IMR-90 (cell line): ENCODE data around the gene KRT35. TPM values are rescaled to one million over a fixed set of nuclear protein-coding genes. Genes with fewer than 3 reads are reported as not detected.

Experiments used
- ATAC-seq: fragments of 200-7000 bp; cut with Tn5 transposase; 2 replicates; pipeline ENCODE4 v1.9.1; 2020; ENCODE audit warnings: low read depth, mild to moderate bottlenecking, moderate library complexity
- BruUV-seq: library from RNA; stranded (reverse); fragments of 400-500 nt; replicated peaks from 2 replicates; lab custom pipeline; 2021; lab: Mats Ljungman, UMichigan
- CTCF ChIA-PET: fragments of 300-600 bp; formaldehyde crosslinking; extraction: SDS; loops from one replicate; lab custom pipeline; 2021; ENCODE audit warnings: antibody characterized with exemption; lab: Yijun Ruan, JAX
- POLR2A ChIA-PET: fragments of 300-600 bp; sonication (Branson Sonifier 250); formaldehyde crosslinking; loops from one replicate; lab custom pipeline; 2022; ENCODE audit warnings: antibody characterized with exemption; ENCODE audit not compliant: unreplicated experiment; lab: Charles Lee
- DNase-seq: peaks from one replicate; pipeline ENCODE4 v3.0.0; 2013
- H2AFZ ChIP-seq: replicated peaks from 2 replicates; pipeline ENCODE3; 2013; ENCODE audit warnings: low read length, mild to moderate bottlenecking; ENCODE audit not compliant: poor library complexity
- H2AK5ac ChIP-seq: 2 replicates; pipeline ENCODE4 v1.6.1; 2013; ENCODE audit warnings: low read depth, low read length, inconsistent platforms
- H2AK9ac ChIP-seq: replicated peaks from 2 replicates; pipeline ENCODE3; 2013; ENCODE audit warnings: mild to moderate bottlenecking, low read depth, low read length, moderate library complexity; ENCODE audit not compliant: poor library complexity
- H2BK120ac ChIP-seq: 2 replicates; pipeline ENCODE4 v1.6.1; 2013; ENCODE audit warnings: low read depth, low read length, inconsistent platforms
- H2BK15ac ChIP-seq: 3 replicates; pipeline ENCODE4 v1.6.1; 2013; ENCODE audit warnings: low read depth, low read length, inconsistent platforms
- H2BK20ac ChIP-seq: 2 replicates; pipeline ENCODE4 v1.6.1; 2013; ENCODE audit warnings: low read depth, mild to moderate bottlenecking, inconsistent platforms, low read length, moderate library complexity
- H2BK5ac ChIP-seq: 2 replicates; pipeline ENCODE4 v1.6.1; 2013; ENCODE audit warnings: mild to moderate bottlenecking, low read depth, low read length, inconsistent platforms; ENCODE audit not compliant: poor library complexity, severe bottlenecking
- H3K14ac ChIP-seq: replicated peaks from 2 replicates; pipeline ENCODE4 v1.6.1; 2013; ENCODE audit warnings: low read depth, low read length, inconsistent platforms
- H3K18ac ChIP-seq: 2 replicates; pipeline ENCODE4 v1.6.1; 2013; ENCODE audit warnings: low read depth, low read length, control low read depth
- H3K23ac ChIP-seq: 2 replicates; pipeline ENCODE4 v1.6.1; 2013; ENCODE audit warnings: low read depth, low read length, inconsistent platforms
- H3K27ac ChIP-seq: 2 replicates; pipeline ENCODE4 v1.5.1; 2013; ENCODE audit warnings: mild to moderate bottlenecking, control low read depth, low read length; ENCODE audit not compliant: insufficient read depth
- H3K27me3 ChIP-seq: 2 replicates; pipeline ENCODE4 v1.6.1; 2013; ENCODE audit warnings: low read length; ENCODE audit not compliant: control insufficient read depth, insufficient read depth
- H3K36me3 ChIP-seq: 2 replicates; pipeline ENCODE4 v1.6.1; 2013; ENCODE audit warnings: low read length, mixed read lengths; ENCODE audit not compliant: control insufficient read depth, insufficient read depth
- H3K4ac ChIP-seq: 2 replicates; pipeline ENCODE4 v1.6.1; 2013; ENCODE audit warnings: low read depth, low read length, inconsistent platforms
- H3K4me1 ChIP-seq: 2 replicates; pipeline ENCODE4 v1.6.1; 2013; ENCODE audit warnings: low read length, mixed read lengths; ENCODE audit not compliant: control insufficient read depth, insufficient read depth
- H3K4me2 ChIP-seq: 2 replicates; pipeline ENCODE4 v1.6.1; 2013; ENCODE audit warnings: low read depth, mild to moderate bottlenecking, control low read depth, low read length, moderate library complexity
- H3K4me3 ChIP-seq: 2 replicates; pipeline ENCODE4 v1.5.1; 2013; ENCODE audit warnings: low read depth, mild to moderate bottlenecking, control low read depth, low read length, moderate library complexity; ENCODE audit not compliant: insufficient read depth
- H3K56ac ChIP-seq: 2 replicates; pipeline ENCODE4 v1.6.1; 2013; ENCODE audit warnings: low read length, inconsistent platforms; ENCODE audit not compliant: insufficient read depth; ENCODE audit errors: extremely low read depth
- H3K79me1 ChIP-seq, 2 experiments: 2 replicates each; pipeline ENCODE4 v1.6.1; 2013; ENCODE audit warnings: low read length in 2 of 2, inconsistent platforms in 1 of 2, low read depth in 1 of 2
- H3K9ac ChIP-seq: 2 replicates; pipeline ENCODE4 v1.6.1; 2013; ENCODE audit warnings: low read depth, low read length, control low read depth
- H3K9me1 ChIP-seq: 2 replicates; pipeline ENCODE4 v1.6.1; 2013; ENCODE audit warnings: low read length, inconsistent platforms; ENCODE audit not compliant: insufficient read depth
- H3K9me3 ChIP-seq: 2 replicates; pipeline ENCODE4 v1.6.1; 2013; ENCODE audit warnings: low read length; ENCODE audit not compliant: control insufficient read depth, insufficient read depth
- H4K20me1 ChIP-seq: 2 replicates; pipeline ENCODE4 v1.6.1; 2013; ENCODE audit warnings: low read length, inconsistent platforms; ENCODE audit not compliant: insufficient read depth
- H4K5ac ChIP-seq: 2 replicates; pipeline ENCODE4 v1.6.1; 2013; ENCODE audit warnings: mild to moderate bottlenecking, low read depth, low read length, control low read depth
- H4K8ac ChIP-seq, 2 experiments: 2 replicates each; pipeline ENCODE4 v1.6.1; 2013; ENCODE audit warnings: low read depth in 2 of 2, low read length in 2 of 2, control low read depth in 1 of 2, inconsistent platforms in 1 of 2
- H4K91ac ChIP-seq: 2 replicates; pipeline ENCODE4 v1.6.1; 2013; ENCODE audit warnings: low read depth, low read length, inconsistent platforms; ENCODE audit not compliant: insufficient read depth
- BHLHE40 ChIP-seq: fragments of 150-350 bp; IDR thresholded peaks from 2 replicates; pipeline ENCODE4 v1.6.1; 2016; ENCODE audit warnings: mild to moderate bottlenecking, low read depth, low read length
- CEBPB ChIP-seq: IDR thresholded peaks from 2 replicates; pipeline ENCODE4 v1.6.1; 2012; ENCODE audit warnings: low read depth, low read length, improper control_type of control experiment
- CHD1 ChIP-seq: IDR thresholded peaks from 2 replicates; pipeline ENCODE4 v1.6.1; 2012; ENCODE audit warnings: low read depth, low read length, improper control_type of control experiment
- CTCF ChIP-seq: conservative IDR thresholded peaks from 2 replicates; pipeline ENCODE4 v1.5.1; 2012; ENCODE audit warnings: mild to moderate bottlenecking, low read depth, low read length, improper control_type of control experiment
- ELK1 ChIP-seq: fragments of 150-350 bp; IDR thresholded peaks from 2 replicates; pipeline ENCODE4 v1.6.1; 2016; ENCODE audit warnings: low read depth, mild to moderate bottlenecking, low read length, moderate library complexity, borderline replicate concordance
- FOS ChIP-seq: fragments of 150-350 bp; IDR thresholded peaks from 2 replicates; pipeline ENCODE4 v1.6.1; 2016; ENCODE audit warnings: low read depth, low read length
- MAFK ChIP-seq: IDR thresholded peaks from 2 replicates; pipeline ENCODE4 v1.6.1; 2012; ENCODE audit warnings: low read depth, low read length, improper control_type of control experiment
- MAZ ChIP-seq: IDR thresholded peaks from 2 replicates; pipeline ENCODE4 v1.6.1; 2012; ENCODE audit warnings: low read depth, mild to moderate bottlenecking, low read length, improper control_type of control experiment, moderate library complexity, borderline replicate concordance
- MXI1 ChIP-seq: IDR thresholded peaks from 2 replicates; pipeline ENCODE4 v1.6.1; 2012; ENCODE audit warnings: low read depth, mild to moderate bottlenecking, low read length, moderate library complexity, borderline replicate concordance
- NFE2L2 ChIP-seq: fragments of 150-350 bp; IDR thresholded peaks from 2 replicates; pipeline ENCODE4 v1.6.1; 2016; ENCODE audit warnings: low read depth, mild to moderate bottlenecking, low read length
- POLR2A ChIP-seq: IDR thresholded peaks from 2 replicates; pipeline ENCODE4 v1.6.1; 2012; ENCODE audit warnings: mild to moderate bottlenecking, low read depth, low read length
- RAD21 ChIP-seq: IDR thresholded peaks from 2 replicates; pipeline ENCODE4 v1.6.1; 2012; ENCODE audit warnings: low read length, improper control_type of control experiment
- RCOR1 ChIP-seq: IDR thresholded peaks from 2 replicates; pipeline ENCODE4 v1.6.1; 2012; ENCODE audit warnings: mild to moderate bottlenecking, low read length, improper control_type of control experiment; ENCODE audit not compliant: insufficient replicate concordance
- RFX5 ChIP-seq: IDR thresholded peaks from 2 replicates; pipeline ENCODE4 v1.8.0; 2012; ENCODE audit warnings: low read depth, mild to moderate bottlenecking, low read length, moderate library complexity
- SMC3 ChIP-seq: fragments of 150-350 bp; IDR thresholded peaks from 2 replicates; pipeline ENCODE4 v1.6.1; 2016; ENCODE audit warnings: low read depth, mild to moderate bottlenecking, antibody characterized with exemption, low read length, moderate library complexity
- USF2 ChIP-seq: fragments of 150-350 bp; IDR thresholded peaks from 2 replicates; pipeline ENCODE4 v1.6.1; 2017; ENCODE audit warnings: mild to moderate bottlenecking, antibody characterized with exemption, low read length, low read depth
- WGBS, 2 experiments: methylation state at CpG; one replicate each; pipeline versions ENCODE4 v1.1.5 to v1.1.7; 2013; ENCODE audit warnings: missing lambda C conversion rate in 2 of 2; ENCODE audit not compliant: insufficient read length in 1 of 2; ENCODE audit errors: extremely low coverage in 2 of 2; 5-methylcytosine and 5-hydroxymethylcytosine counted together
- dilution Hi-C: fragments of 300-500 bp; cut with HindIII; formaldehyde crosslinking; loops from one replicate; pipeline ENCODE4 v1.14.3; 2018; ENCODE audit warnings: low sequenced_read_pairs; ENCODE audit not compliant: unreplicated experiment
- in situ Hi-C: fragments of 300-500 bp; cut with MboI; formaldehyde crosslinking; loops from 3 replicates; pipeline ENCODE4 v1.14.3; 2019; ENCODE audit warnings: low sequenced_read_pairs, inconsistent platforms, mixed read lengths
- intact Hi-C: fragments of 100-400 bp; cut with micrococcal nuclease; formaldehyde crosslinking; loops from 2 replicates; pipeline ENCODE4 v1.10.0; 2022
- polyA plus RNA-seq, 3 experiments: library from polyadenylated mRNA; depleted of rRNA; stranded (reverse); fragments of >200 nt; gene quantifications; 2 replicates each; pipeline ENCODE4 v1.2.3, GENCODE V29; 2012; ENCODE audit warnings: low replicate concordance in 1 of 3
- total RNA-seq: library from RNA; depleted of rRNA; stranded (reverse); fragments of >200 nt; gene quantifications from 2 replicates; pipeline ENCODE4 v1.2.3, GENCODE V29; 2012

The KRT35 gene
- total and polyA plus RNA-seq, 2 of the 4 experiments (the other 2 are of a cell fraction): not detected

- Histone ChIP-seq H2AK5ac (peak overlapping the region; percentile 3; the same call in 1 of the 2 replicates), H3K4me3 (no peak overlapping the region), H3K14ac (0 out of 2 replicates have a peak overlapping the region, but pooled peaks have one; percentile 37), H3K27me3 (no peaks in the 10 kb centered on the region; the same call in 1 of the 2 replicates), H2BK15ac (peak overlapping the region; percentile 11; the same call in 1 of the 3 replicates), H3K79me1 (no peaks in the 10 kb centered on the region), H3K9me3 (peaks cover 14% of the 10 kb centered on the region), H3K18ac (peak overlapping the region; percentile 38; the same call in 1 of the 2 replicates), H3K9ac (no peak overlapping the region), H2BK120ac (peak overlapping the region; percentile 45; the same call in 1 of the 2 replicates), H3K4me1 (peaks cover 8% of the 10 kb centered on the region), H4K8ac (no peak overlapping the region), H3K4me2 (no peak overlapping the region), H4K91ac (peak overlapping the region; percentile 44; the same call in 1 of the 2 replicates), H2BK20ac (peak overlapping the region; percentile 14; the same call in 1 of the 2 replicates), H3K9me1 (peaks cover 5% of the 10 kb centered on the region), H2AFZ (no peak overlapping the region), H4K5ac (no peak overlapping the region; the same call in 1 of the 2 replicates), H2AK9ac (no peak overlapping the region), H3K36me3 (no peaks in the 10 kb centered on the region), H3K4ac (no peak overlapping the region; the same call in 1 of the 2 replicates), H4K20me1 (no peaks in the 10 kb centered on the region), H2BK5ac (no peak overlapping the region), H3K23ac (no peak overlapping the region), H3K56ac (no peak overlapping the region), H3K27ac (no peak overlapping the region)
- intact Hi-C loops (no loop called here), in situ Hi-C loops (no loop called here), dilution Hi-C loops (no loop called here)
- no TSS peak for BruUV-seq
- no peak for ATAC-seq
- no peak for TF ChIP-seq CHD1
- no peak for TF ChIP-seq NFE2L2
- no peak for TF ChIP-seq MXI1
- TF ChIP-seq SMC3: no peak
- TF ChIP-seq RFX5: no peak
- TF ChIP-seq FOS: no peak
- TF ChIP-seq ELK1: no peak
- no peak for TF ChIP-seq RCOR1
- no peak for TF ChIP-seq USF2
- TF ChIP-seq RAD21: no peak
- TF ChIP-seq POLR2A: no peak
- no peak for TF ChIP-seq MAFK
- TF ChIP-seq BHLHE40: no peak
- TF ChIP-seq CEBPB: no peak
- no peak for TF ChIP-seq MAZ
- no peak for TF ChIP-seq CTCF
- ChIA-PET CTCF (no interaction called here), POLR2A (no interaction called here)
- WGBS, 2 experiments: 80% methylated on average over 1 of the region's 2 CpGs; no CpG with 5 or more reads in 1 of the 2 experiments
- DNase-seq: no peak
Observed at GRCh38 chr17:41448506-41448905, 32.4 kb downstream of the KRT35 start.
